ENCODE measurements around the gene PALLD. TPM values are rescaled to one million over a fixed set of nuclear protein-coding genes. Genes with fewer than 3 reads are reported as not detected.

PALLD gene
- total RNA-seq, 1 experiment from 2014 or later = 6.5 TPM

DNA sequence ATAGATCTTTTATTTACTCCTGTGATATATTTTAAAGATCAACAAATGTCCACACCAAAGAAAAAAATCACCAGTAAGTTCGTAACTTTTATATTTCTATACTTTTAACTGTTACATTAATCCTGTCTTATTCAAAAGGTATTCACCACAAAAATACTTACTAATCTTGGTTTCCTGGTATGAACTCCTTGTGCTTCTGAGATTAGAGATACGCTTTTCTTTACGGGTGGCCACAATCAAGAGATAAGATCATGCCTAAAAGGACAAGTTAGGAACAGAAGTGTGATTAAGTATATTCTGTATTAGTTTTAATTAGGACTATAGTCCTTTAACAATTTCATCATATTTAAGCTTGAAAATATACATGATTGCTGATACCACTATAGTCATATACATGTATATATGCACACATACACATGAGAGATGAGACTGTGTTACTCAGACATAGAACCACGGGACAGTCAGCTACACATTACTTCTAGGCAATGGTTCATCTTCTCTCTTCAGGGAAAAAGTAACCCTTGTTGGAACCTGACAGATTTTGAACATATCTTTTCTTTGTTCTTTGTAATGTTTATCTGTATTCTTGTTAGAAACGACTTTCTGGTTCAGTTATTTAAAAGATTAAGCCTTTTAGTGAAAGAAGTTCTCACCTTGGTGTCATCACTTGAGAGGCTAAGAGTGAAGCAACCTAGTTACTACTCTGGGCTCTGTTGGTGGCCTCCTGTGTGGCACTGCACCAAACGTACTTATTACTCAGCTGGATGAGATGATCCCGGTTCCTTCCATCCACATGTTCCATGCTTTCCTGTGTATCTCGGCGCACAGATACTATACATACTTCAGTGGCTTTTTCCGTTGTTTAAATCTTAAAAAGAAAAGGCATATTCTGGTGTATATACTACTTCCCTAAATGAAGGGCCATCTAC lies 367.1 kb downstream of the PALLD start:
- Histone ChIP-seq H3K27me3 (ENCODE audit: control insufficient read depth, insufficient read depth, low read length) (no peaks in the 10 kb centered on the region), H3K9me3 (ENCODE audit: control insufficient read depth, insufficient read depth, low read depth, low read length) (no peaks in the 10 kb centered on the region), H3K4me1 (ENCODE audit: control insufficient read depth, insufficient read depth, low read length) (no peaks in the 10 kb centered on the region), H3K27ac (ENCODE audit: low read length) (no peak overlapping the region), H3K4me3 (ENCODE audit: low read depth in 2 of 2, low read length in 2 of 2) (no peak overlapping the region), H3K36me3 (ENCODE audit: control insufficient read depth, insufficient read depth, low read length) (no peaks in the 10 kb centered on the region)
- POLR2A ChIA-PET = no interaction called here
- TF ChIP-seq SIN3A (IDR thresholded peaks at IDR 0.05; ENCODE audit: borderline replicate concordance, insufficient read depth, low read depth, low read length) (no peak), REST (IDR thresholded peaks at IDR 0.05; ENCODE audit: insufficient read depth in 1 of 2, low read depth in 2 of 2, low read length in 1 of 2) (no peak)
- TF ChIP-seq, protein P1, sequence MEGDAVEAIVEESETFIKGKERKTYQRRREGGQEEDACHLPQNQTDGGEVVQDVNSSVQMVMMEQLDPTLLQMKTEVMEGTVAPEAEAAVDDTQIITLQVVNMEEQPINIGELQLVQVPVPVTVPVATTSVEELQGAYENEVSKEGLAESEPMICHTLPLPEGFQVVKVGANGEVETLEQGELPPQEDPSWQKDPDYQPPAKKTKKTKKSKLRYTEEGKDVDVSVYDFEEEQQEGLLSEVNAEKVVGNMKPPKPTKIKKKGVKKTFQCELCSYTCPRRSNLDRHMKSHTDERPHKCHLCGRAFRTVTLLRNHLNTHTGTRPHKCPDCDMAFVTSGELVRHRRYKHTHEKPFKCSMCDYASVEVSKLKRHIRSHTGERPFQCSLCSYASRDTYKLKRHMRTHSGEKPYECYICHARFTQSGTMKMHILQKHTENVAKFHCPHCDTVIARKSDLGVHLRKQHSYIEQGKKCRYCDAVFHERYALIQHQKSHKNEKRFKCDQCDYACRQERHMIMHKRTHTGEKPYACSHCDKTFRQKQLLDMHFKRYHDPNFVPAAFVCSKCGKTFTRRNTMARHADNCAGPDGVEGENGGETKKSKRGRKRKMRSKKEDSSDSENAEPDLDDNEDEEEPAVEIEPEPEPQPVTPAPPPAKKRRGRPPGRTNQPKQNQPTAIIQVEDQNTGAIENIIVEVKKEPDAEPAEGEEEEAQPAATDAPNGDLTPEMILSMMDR (IDR thresholded peaks at IDR 0.05) = no peak
- CTCF ChIA-PET = no interaction called here
- BruUV-seq (replicated peaks) = no TSS peak
- ATAC-seq (no peak), DNase-seq (ENCODE audit: low read depth, low spot score) (no peak)
- in situ Hi-C loops (cut with HindIII; ENCODE audit: low pct_unique_long_range_greater_than_20kb, low sequenced_read_pairs) = no loop called here
- intact Hi-C loops (cut with micrococcal nuclease; ENCODE audit: unreplicated experiment) = no loop called here

DNA sequence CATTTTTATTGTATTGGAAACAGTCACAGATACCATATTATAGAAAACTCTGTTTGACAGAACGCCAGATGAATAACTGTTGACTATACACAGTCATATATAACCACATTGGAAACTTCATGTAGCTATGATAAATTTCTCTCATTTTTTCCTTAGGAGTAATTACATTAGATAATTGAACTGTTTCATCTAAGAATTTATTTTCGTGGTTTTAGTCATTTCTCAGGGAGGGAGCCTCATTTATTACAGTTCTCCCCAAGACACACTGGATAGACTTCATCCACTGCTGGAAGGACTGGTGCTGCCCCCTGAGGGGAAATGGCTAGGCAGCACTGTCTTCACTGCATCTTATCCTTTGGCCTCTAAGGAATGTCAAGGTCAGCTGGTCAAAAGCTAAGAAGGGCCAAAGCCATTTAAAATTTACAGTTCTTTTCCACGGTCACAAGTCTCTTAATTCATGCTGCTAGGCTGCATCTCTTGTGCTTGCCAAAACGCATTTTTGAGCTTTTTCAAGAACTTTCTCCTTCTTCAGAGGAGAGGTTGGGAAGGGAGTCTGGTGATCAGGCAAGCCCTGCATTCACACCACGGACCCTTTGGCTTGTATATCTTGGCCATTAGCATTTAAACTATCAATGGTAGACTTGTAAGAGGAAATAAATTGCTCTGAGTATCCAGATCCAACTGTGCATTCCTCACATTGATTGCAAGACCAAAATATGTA lies 368.1 kb downstream of the PALLD start:
- no peak for DNase-seq (ENCODE audit: low read depth, low spot score)
- POLR2A ChIA-PET = no interaction called here
- no peak overlapping the region for H3K27ac ChIP-seq (ENCODE audit: low read length)

More for the DNA sequence above, 368.1 kb downstream of the PALLD start:
- H3K4me1 ChIP-seq (ENCODE audit: control insufficient read depth, insufficient read depth, low read length) = no peaks in the 10 kb centered on the region
- H3K36me3 ChIP-seq (ENCODE audit: control insufficient read depth, insufficient read depth, low read length) = no peaks in the 10 kb centered on the region
- ATAC-seq = no peak
- TF ChIP-seq REST (IDR thresholded peaks at IDR 0.05; ENCODE audit: insufficient read depth in 1 of 2, low read depth in 2 of 2, low read length in 1 of 2) (no peak), POLR2AphosphoS5 (IDR thresholded peaks at IDR 0.05; ENCODE audit: low read depth, low read length) (no peak)
- TF ChIP-seq, protein P1 (IDR thresholded peaks at IDR 0.05) = peak; percentile 19; the same call in 1 of the 2 replicates
- CTCF ChIA-PET = no interaction called here
- no TSS peak for BruUV-seq (replicated peaks)
- intact Hi-C loops (cut with micrococcal nuclease; ENCODE audit: unreplicated experiment) = no loop called here
- in situ Hi-C loops (cut with HindIII; ENCODE audit: low pct_unique_long_range_greater_than_20kb, low sequenced_read_pairs) = no loop called here
- H3K4me3 ChIP-seq (ENCODE audit: low read depth in 2 of 2, low read length in 2 of 2) = no peak overlapping the region
- no peaks in the 10 kb centered on the region for H3K9me3 ChIP-seq (ENCODE audit: control insufficient read depth, insufficient read depth, low read depth, low read length)
- H3K27me3 ChIP-seq (ENCODE audit: control insufficient read depth, insufficient read depth, low read length) = no peaks in the 10 kb centered on the region

Measured in Panc1 (cell line).